ENCODE data around the gene DYNC1I2.

The DYNC1I2 gene

GRCh38 chr2:171788316-171788993 is 101.2 kb downstream of the DYNC1I2 start:
- Mint-ChIP-seq H3K4me3 (no peak overlapping the region), H3K36me3 (peaks cover 72% of the 10 kb centered on the region)

GRCh38 chr2:171789956-171790355 is 102.7 kb downstream of the DYNC1I2 start:
- peaks cover 67% of the 10 kb centered on the region for H3K36me3 Mint-ChIP-seq
- no peak for ATAC-seq
- no peak overlapping the region for H3K27ac Mint-ChIP-seq
- no peak overlapping the region for H3K4me3 Mint-ChIP-seq
- no peaks in the 10 kb centered on the region for H3K9me3 Mint-ChIP-seq
- no peaks in the 10 kb centered on the region for H3K27me3 Mint-ChIP-seq
- no peaks in the 10 kb centered on the region for H3K4me1 Mint-ChIP-seq

More at GRCh38 chr2:171788316-171788993, 101.2 kb downstream of the DYNC1I2 start:
- H3K27me3 Mint-ChIP-seq = no peaks in the 10 kb centered on the region
- ATAC-seq = no peak
- no peak overlapping the region for H3K27ac Mint-ChIP-seq
- H3K4me1 Mint-ChIP-seq = no peaks in the 10 kb centered on the region
- no peaks in the 10 kb centered on the region for H3K9me3 Mint-ChIP-seq

- Mint-ChIP-seq H3K27ac (no peak overlapping the region), H3K36me3 (peaks cover 69% of the 10 kb centered on the region), H3K9me3 (no peaks in the 10 kb centered on the region), H3K4me1 (no peaks in the 10 kb centered on the region), H3K4me3 (no peak overlapping the region), H3K27me3 (no peaks in the 10 kb centered on the region)
- no peak for ATAC-seq
Observed at GRCh38 chr2:171791361-171791760, 104.1 kb downstream of the DYNC1I2 start.

GRCh38 chr2:171792157-171792556 is 104.9 kb downstream of the DYNC1I2 start:
- H3K4me1 Mint-ChIP-seq = no peaks in the 10 kb centered on the region
- H3K36me3 Mint-ChIP-seq = peaks cover 65% of the 10 kb centered on the region
- H3K4me3 Mint-ChIP-seq = no peak overlapping the region
- H3K27ac Mint-ChIP-seq = no peak overlapping the region
- no peaks in the 10 kb centered on the region for H3K27me3 Mint-ChIP-seq
- H3K9me3 Mint-ChIP-seq = no peaks in the 10 kb centered on the region
- no peak for ATAC-seq

GRCh38 chr2:171792886-171793580 is 105.8 kb downstream of the DYNC1I2 start:
- H3K4me1 Mint-ChIP-seq = no peaks in the 10 kb centered on the region
- H3K36me3 Mint-ChIP-seq = peaks cover 56% of the 10 kb centered on the region
- H3K27me3 Mint-ChIP-seq = no peaks in the 10 kb centered on the region
- H3K4me3 Mint-ChIP-seq = no peak overlapping the region
- ATAC-seq = no peak
- no peaks in the 10 kb centered on the region for H3K9me3 Mint-ChIP-seq
- no peak overlapping the region for H3K27ac Mint-ChIP-seq

GRCh38 chr2:171793691-171794678 is 106.7 kb downstream of the DYNC1I2 start:
- Mint-ChIP-seq H3K4me1 (no peaks in the 10 kb centered on the region), H3K27me3 (no peaks in the 10 kb centered on the region), H3K27ac (no peak overlapping the region), H3K4me3 (no peak overlapping the region), H3K9me3 (no peaks in the 10 kb centered on the region), H3K36me3 (peaks cover 58% of the 10 kb centered on the region)
- no peak for ATAC-seq

GRCh38 chr2:171794918-171795317 is 107.6 kb downstream of the DYNC1I2 start:
- H3K27me3 Mint-ChIP-seq = no peaks in the 10 kb centered on the region
- no peak overlapping the region for H3K27ac Mint-ChIP-seq
- no peak for ATAC-seq
- H3K4me3 Mint-ChIP-seq = no peak overlapping the region
- no peaks in the 10 kb centered on the region for H3K9me3 Mint-ChIP-seq
- H3K36me3 Mint-ChIP-seq = peaks cover 57% of the 10 kb centered on the region
- no peaks in the 10 kb centered on the region for H3K4me1 Mint-ChIP-seq

All from stimulated activated memory B cell treated with anti-CD40 and anti-IgM and Interleukin-4, amounts not matched to agents 10 μg/mL and 1 μg/mL and 100 μg/mL, for 72 hours (primary cell).